Measurements from ENCODE around the gene SLC27A1. TPM values are rescaled to one million over a fixed set of nuclear protein-coding genes. Genes with fewer than 3 reads are reported as not detected.

The SLC27A1 gene
- total and polyA plus RNA-seq, 9 of the 15 experiments (the other 6 are each of a cell fraction or from before 2014, with no cell fraction given): 0.06 to 3.0 (median 1.1) TPM

DNA sequence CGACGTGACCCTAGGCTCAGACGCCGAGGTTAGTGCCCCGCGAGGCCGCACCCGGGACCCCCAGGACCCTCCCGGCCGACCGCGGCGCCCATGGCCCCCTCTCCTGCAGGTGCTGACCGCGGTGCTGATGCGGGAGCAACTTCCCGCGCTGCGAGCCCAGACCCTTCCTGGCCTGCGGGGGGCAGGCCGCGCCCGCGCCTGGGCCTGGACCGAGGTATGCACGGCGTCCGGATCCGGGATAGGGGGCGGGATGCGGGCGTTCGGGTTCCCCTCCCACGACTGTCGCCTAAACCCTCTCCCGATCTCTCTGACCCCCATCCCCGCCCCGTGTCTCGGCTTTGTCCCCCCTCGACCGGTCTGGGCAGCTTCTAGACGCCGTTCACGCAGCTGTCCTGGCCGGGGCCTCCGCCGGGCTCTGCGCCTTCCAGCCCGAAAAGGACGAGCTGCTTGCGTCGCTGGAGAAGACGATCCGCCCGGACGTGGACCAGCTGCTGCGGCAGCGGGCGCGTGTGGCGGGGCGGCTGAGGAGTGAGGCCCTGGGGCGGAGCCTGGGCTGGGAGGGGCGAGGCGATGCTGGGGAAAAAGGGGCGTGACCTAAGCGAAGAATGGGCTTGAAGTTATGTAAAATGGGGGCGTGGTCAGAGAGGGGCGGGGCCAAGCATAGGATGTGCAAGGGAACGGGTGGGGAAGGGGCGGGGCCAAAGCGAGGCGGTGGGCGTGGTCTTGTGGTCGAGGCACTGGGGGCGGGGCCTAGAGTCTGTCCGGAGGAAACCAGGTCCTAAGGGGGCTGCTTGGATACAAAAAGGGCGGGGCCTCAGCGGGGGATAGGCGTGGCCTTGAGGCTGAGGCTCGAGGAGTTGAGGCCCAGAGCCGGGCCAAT, 69.2 kb downstream of the SLC27A1 start (continued):
- TF ChIP-seq CTBP1 (IDR thresholded peaks at IDR 0.05; ENCODE audit: borderline replicate concordance) (peak; percentile 73; the same call in 1 of the 2 replicates), CBX2 (IDR thresholded peaks at IDR 0.05; ENCODE audit: insufficient read depth, low read length, poor library complexity, severe bottlenecking) (no peak), HLTF (IDR thresholded peaks at IDR 0.05) (no peak), POLR3A (IDR thresholded peaks at IDR 0.05; ENCODE audit: borderline replicate concordance, extremely low read depth, insufficient read depth, insufficient read length) (no peak), THRAP3 (IDR thresholded peaks at IDR 0.05; ENCODE audit: borderline replicate concordance) (no peak), RAD51 (IDR thresholded peaks at IDR 0.05; ENCODE audit: borderline replicate concordance, low read depth) (no peak), ARID4B (CRISPR knock-in tag; IDR thresholded peaks at IDR 0.05) (peak; percentile 58), SAFB (IDR thresholded peaks at IDR 0.05; ENCODE audit: borderline replicate concordance, low read depth, low read length) (0 out of 2 replicates have a peak, but pooled peaks have one; percentile 17), FOSL1 (tag; conservative IDR thresholded peaks at IDR 0.05) (no peak), ZNF561 (CRISPR knock-in tag; conservative IDR thresholded peaks at IDR 0.05) (no peak), FOXP4 (CRISPR knock-in tag; IDR thresholded peaks at IDR 0.05; ENCODE audit: borderline replicate concordance) (no peak; the same call in 1 of the 2 replicates), XRCC5 (IDR thresholded peaks at IDR 0.05; ENCODE audit: low read depth, low read length) (no peak), CHAMP1 (IDR thresholded peaks at IDR 0.05) (no peak), HDAC6 (IDR thresholded peaks at IDR 0.05; ENCODE audit: low read depth, low read length) (no peak), CREB3L1 (IDR thresholded peaks at IDR 0.05; ENCODE audit: borderline replicate concordance, low read depth) (no peak), BRD9 (IDR thresholded peaks at IDR 0.05; ENCODE audit: low read depth, partially characterized antibody) (no peak)
